NCI-H1436 (cell line): Measurements from ENCODE around the gene GCLC.
"Not testable (repeated sequence)": the region's sequence is repeated elsewhere in the genome, so short reads cannot be mapped to it uniquely, and the experiment has no call there.

Source experiments
- DNase-seq: peaks from one replicate; lab custom pipeline; 2025; lab: John Stamatoyannopoulos, UW

The GCLC gene

DNA sequence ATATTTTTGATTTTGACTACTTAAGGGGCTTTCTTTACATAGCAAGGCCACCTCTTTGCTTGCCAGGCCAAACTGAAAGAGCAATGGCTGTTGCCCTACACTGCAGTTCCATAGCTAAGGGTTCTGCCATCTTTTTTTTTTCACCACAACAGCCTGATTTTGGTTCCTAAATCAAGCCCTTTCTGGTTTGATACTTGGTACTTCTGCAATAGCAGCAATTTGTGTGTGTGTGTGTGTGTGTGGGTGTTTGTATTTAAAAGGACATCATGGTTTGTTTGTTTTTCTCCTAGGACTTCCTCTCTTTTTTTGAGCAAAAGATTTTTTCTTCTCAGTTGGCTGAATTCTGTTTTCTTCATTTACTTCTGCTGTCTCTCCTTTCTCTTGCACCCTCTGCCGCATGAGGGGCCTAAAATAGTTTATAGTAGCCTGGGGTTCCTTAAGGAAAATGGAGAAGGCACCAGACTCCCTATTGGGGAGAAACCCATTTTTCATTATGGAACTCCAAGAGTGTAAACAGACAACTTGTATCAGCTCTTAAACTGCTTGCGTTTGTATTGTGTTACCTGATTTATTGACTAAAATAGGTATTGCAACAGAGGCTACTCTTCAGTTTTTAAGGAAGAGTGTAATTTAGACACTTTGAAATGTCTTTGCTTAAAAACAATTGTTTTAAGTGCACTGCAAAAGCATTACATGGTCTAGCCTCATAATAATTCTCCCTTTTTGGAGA is 12.2 kb upstream of the GCLC start:
- DNase-seq, result no peak

DNA sequence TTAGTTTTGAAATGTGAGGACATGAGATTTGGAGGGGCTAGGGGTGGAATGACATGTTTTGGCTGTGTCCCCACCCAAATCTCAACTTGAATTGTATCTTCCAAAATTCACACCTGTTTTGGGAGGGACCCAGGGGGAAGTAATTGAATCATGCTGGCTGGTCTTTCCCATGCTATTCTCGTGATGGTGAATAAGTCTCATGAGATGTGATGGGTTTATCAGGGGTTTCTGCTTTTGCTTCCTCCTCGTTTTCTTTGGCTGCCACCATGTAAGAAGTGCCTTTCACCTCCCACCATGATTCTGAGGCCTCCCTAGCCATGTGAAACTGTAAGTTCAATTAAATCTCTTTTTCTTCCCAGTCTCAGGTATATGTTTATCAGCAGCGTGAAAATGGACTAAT is 8.7 kb upstream of the GCLC start:
- not testable (repeated sequence) for DNase-seq

DNA sequence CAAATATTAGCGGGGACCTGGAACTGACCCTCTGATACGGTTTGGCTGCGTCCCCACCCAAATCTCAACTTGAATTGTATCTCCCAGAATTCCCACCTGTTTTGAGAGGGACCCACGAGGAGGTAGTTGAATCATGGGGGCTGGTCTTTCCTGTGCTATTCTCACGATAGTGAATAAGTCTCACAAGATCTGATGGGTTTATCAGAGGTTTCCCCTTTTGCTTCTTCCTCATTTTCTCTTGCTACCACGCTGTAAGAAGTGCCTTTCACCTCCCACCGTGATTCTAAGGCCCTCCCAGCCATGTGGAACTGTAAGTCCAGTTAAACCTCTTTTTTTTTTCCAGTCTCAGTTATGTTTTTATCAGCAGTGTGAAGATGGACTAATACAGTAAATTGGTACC is 6.8 kb upstream of the GCLC start:
- not testable (repeated sequence) for DNase-seq

DNA sequence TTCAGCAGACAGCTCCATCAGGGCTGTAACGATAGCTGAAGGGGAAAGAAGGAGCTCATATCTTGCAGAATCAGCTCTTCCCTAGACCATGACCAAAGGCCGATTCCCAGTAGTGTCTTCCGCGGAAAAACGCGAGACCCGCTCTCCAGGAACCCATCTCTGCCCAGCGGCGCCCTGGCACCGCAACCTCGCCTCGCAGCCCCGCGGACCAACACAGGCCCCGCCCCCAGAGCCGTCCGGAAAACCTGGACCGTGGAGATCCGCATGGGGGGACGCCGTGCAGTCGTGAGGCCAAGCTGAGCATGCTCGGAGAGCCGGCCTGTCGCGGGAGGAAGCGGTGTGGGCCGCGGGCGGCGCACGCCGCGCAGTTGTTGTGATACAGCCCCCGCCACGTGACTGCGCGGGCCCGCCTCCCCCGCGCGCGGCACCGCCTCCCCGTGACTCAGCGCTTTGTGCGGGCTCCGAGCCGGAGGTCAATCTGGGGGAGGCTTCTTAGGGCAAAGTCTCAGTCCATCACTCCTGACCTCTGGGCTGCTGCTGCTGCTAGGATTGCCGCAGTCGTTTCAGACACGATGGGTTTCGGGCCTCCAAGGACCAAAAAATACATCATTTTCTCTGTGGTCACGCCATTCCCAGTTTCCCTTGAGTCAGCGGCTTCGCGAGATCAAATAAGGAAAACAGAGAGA is 3.1 kb upstream of the GCLC start:
- DNase-seq, result peak; percentile 86

DNA sequence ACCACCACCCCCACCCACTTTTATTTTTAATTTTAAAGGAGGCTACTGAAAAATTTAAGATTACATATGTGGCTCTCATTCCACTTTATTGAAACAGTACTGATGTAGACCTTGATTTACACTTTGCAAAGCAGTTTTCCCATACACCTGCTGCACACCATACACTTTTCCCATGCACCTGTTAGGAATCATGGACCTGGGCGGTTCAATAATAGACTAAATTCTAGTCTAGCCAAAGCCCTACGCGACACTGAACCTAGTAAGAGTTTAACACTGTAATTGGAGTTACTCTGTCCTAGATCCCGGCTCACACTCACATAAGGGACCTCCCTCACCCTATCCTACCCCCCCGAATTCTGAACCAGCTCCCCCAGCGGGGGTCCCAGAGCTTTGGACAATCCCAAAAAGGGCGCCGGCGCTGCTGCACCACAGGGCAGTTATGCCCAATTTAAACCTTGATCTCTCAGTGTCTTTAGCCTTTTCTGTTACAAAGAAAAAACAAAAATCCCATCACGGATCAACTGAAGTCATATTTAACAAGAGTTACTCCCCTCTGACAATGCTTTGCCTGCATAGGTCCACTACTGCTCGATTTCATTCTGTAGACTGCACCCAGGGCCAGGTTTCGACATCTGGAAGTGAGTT is 2.4 kb upstream of the GCLC start:
- no peak for DNase-seq

DNA sequence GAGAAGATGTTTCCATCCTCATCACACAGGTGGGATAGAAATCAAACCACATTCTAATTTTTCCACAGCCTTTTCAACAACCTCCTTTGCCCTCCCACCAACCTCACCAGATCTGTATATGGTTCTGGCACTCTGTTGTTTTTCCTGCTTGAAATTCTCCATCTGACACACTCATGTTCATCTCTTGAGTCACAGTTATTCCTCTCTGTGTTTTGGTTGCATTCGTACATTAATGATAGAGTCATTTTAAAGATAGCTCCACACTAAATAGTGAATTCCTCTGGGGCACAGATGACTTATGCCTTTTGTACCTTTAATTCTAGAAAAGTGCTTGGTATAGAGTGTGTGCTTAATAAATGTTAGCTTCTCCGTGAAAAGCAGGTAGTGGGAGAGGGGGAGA is 1.4 kb upstream of the GCLC start:
- no peak for DNase-seq

DNA sequence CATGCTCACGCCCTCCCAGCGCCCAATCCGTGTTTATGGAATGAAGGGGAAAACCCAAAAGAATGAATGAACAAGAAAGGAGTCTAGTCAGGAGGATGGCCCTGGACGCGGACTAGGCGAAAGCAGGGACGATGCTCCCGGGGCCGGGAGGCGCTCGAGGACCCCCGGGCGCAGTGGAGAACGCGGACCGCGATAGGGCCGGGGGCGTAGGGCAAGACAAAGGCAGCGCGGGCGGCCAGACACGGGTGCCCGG is 758 bp downstream of the GCLC start:
- DNase-seq, result no peak

DNA sequence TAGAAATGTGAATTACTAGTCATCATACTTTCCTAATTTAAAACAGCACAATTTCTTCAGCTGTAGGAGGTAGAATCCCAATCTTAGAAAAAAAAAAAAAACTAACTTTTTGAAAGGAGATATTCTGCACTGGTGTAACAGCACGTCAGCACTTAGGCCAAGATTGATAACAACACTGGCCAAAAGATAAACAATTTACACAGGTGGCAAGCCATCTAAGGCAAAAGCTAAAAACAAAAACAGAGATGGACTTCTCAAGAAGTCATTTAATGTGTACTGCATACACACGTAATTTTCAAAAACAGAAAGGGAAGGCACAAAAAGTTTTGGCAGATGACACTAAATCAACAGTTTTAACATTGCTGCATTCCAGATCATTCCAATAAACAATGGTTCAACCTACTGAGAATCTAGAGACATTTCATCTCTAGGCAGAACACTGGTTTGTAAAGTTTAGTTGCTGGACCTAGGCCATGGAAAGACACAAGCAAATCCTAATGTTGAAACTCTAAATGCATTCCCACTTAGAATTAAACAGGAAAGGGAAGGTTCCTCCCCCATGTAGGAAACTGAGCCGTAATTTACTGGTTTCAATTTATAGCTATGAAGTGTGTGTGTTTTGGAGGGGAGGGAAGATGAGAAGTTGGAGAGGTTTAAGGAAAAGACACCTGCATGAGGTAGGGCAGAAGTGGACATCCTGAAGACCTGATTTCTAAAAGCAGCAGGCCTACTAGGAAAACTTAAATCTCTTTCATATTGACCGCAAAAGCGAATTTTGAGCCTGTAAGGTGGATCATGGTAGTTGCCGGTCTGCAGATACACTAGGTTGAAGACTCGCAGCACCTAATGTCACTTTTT is 1.3 kb downstream of the GCLC start:
- no peak for DNase-seq

DNA sequence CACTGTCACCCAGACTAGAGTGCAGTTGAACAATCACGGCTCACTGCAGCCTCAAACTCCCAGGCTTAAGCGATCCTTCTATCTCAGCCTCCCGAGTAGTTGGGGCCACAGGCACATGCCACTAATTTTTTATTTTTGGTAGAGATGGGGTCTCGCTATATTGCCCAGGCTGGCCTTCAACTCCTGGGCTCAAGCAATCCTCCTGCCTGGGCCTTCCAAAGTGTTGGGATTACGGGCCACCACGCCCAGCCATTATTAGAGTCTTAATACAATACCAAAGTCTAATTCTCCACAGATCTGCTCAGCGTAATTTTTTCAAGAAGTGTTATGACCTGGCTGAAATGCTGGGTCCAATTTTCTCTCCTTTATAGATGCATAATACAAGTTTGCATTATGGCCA is 3.0 kb downstream of the GCLC start:
- DNase-seq, result no peak

DNA sequence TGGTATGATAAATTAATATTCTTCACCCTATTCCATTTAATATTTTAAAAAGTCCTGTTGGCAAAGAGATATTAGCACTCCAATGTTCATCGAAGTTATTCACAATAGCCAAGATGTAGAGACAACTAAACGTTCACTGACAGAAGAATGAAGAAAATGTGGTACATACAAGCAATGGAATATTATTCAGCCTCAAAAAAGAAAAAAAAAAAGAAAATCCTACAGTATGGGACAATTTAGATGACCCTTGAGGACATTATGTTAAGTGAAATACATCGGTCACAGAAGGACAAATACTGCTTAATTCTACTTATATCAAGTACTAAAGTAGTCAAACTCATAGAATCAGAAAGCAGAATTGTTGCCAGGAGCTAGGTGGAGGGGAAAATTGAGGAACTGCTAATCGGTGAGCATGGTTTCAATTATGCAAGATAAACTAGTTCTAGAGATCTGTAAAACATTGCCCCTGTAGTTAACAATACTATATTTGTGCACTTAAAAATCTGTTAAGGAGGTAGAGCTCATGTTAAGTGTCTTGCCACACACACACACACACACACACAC is 4.7 kb downstream of the GCLC start:
- DNase-seq, result no peak

DNA sequence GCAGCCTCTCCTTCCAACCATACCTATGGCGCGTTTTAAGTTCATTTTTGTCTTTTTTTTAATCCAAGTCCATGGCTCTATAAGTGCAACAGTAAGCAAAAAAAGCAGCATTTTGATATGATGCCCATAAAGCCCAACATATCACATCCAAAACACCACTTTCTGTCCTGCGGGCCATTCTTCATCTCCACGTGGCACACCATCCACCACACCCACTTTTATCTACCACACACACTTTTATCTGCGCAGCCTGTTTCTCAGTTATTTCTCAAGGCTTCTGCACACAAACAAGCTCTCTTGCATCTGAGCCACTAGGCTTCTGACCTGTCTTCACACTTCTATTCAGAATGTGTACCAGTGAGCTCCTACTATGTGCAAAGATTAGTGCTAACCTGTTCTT is 5.3 kb downstream of the GCLC start:
- DNase-seq, result no peak

DNA sequence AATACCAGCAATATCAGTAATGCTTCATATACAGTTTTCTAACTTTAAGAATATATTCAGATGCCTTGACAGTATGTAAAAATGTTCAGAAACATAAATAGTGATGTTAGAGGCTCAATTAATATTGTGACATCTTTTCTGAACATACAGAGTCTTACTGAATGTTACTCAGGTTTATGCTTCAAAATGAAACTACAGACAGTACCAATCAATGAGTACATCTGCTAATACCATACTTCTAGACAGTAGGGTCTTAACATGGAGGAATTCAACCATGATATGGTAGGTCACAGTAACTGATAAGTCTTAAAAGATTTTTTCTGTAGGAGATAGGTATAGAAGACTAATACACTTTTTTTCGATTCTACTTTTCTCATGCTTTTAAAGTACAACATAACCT is 8.3 kb downstream of the GCLC start:
- DNase-seq, result no peak

DNA sequence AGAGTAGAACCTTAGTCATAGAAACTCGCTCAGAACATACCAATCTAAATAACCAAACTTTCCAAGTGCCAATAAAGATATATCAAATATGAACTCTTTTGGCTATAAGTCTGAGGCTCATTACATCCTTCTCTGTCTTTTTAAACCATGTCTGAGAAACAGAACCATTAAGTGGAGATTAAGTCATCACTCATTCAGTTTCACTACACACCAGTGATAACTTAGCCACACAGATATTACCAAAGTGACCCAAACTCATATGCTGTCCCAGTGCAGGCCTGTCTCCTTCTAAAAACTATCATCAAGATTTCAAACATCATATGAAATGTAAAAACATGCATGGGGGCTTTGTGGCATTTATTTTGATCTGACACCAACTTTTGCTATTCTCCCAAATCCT is 12.0 kb downstream of the GCLC start:
- no peak for DNase-seq

DNA sequence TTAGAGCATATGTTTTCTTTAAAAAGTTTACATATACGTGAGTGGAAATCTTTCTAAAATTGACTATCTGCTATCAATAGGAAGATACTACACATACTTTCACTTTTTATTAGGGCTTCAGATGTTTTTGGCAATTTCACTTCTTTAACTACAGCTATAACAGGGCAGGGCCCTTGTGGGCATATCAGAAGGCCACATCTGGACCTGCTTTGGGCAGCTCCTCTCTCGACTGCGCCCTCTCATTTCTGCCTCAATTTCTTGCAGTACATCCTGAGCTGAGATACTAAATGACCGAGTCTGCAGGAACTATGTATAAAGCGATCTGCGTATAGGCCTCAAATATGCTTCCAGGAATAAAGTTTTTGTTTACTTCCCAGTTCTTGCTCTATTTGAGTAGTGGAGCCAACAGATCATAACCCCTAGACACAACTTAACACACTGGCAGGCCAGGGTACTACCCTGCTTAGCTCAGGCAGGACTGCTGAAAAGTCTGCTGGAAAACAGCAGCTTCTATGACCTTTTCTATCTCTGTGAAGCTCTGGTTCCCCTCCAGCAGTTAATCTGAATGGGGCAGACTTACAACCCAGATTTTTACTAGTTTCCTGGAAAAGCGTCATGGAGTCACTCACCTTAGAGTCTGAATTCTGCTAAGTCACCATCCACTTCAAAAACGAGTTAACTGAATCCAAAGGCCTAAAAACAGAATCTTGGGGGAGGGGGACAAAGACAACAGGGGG is 12.7 kb downstream of the GCLC start:
- no peak for DNase-seq

DNA sequence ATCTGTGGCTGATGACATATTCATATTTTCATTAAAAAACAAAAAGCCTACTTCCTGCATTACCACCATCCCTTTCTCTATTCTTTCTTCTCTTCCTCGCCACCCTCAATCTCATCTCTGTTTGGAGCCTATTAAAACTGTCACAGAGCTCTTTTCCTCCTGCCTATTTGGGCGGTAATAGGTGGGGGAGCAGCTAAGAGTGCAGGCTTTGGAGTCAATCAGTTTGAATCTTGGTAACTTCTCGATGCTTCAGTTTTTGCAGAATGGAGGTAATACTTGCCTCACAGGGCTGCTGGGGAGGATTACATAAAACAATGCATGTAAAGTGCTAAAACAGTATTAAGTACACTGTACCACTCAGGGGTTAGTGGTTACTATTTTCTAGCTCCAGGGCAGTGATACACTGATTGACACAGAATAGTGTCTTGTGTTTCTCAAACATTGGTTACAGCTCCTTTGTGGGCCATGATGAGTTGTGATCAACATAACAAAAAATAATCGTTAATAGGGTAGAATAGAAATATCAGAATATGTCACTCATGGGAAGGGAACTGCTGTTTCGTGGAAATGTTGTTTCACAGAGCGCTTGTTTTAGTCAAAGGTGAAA is 14.0 kb downstream of the GCLC start:
- no peak for DNase-seq

DNA sequence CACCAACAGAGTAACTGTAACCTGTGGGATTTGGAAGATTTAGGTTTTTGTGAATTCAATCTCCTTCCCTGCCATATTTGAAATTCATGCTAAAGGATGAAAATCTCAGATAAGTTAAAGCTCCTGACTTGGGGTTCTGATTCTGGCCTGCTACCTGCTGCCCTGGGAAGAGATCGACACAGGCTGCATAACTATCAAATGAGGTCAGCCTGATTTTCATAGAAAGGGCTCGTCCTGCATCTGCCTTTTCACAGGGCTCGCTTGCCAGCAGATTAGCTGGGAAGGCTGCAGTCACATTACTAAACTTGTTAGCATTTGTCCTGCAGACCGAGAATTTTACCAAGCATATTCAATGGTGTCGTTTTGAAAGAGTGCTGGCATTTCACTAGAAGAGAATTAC is 14.6 kb downstream of the GCLC start:
- no peak for DNase-seq

DNA sequence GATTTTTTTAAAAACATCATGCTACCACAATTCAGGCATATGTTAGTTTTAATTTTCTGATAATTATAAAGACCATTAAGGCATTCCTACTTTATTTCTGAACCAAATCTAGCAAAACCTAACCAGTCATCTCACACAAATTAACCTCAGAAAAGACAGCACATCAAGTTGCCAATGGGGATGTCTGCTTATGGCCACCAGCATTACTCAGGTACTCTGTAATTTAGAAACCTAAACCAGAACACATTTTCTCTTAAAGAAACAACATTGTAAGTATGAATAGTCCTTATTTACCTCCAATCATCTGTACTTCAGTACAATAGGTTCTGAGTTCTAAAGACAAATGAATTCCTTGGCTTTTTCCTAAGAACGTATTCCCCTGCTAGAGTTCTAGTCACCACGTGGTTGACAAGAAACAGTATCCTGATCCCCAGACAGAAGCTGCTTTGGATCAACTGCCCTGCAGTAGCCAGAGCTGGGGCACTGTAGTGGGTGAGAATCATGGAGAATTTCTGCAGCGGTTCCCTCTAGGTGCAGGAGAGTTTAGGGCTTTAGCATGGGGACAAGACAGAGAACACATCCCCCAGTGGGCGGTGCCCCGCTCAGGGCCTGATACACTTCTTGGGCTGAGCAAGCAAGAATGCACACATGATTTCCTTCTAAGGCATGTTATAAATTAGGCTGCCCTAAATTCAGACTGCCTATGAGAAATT is 15.4 kb downstream of the GCLC start:
- no peak for DNase-seq

DNA sequence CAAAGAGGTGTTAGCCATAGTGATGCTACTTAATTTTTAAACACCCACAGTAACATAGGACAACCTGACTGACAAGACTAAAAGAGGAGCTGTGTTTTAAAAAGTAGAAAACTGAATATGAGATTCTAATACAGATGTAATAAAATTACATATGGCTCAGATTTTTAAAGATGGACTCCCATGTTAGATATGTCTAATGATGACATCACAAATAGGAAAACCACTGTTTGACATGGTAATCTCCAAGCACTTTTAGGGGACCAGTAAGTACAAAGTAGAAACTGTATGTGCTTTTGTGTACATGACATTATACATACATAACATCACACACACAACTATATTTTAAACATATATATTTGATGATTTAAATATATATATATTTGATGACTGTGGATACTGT is 16.8 kb downstream of the GCLC start:
- no peak for DNase-seq

DNA sequence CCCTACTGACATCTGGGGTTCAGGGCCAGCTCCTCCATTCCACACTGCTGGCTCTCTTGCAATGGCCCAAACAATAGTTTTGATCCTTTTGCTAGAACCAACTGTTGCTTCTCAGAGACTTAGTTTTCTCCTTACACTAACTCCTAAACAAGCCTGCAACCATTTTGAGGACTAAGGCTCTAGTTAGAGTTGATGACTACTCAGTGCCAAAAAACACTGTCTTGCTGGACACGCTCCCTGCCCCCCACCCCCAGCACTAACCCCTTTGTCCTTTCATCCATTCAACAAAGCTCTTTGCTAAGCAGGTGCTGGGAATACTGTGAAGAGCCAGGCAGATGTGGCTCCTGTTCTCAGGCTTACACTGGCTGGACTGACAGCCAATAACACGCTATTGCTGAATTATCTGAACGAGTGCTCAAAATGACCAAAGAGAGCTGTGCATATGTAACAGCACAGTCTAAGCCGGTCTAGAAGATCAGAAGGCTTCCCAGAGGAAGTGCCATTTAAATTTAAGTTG is 17.6 kb downstream of the GCLC start:
- no peak for DNase-seq

DNA sequence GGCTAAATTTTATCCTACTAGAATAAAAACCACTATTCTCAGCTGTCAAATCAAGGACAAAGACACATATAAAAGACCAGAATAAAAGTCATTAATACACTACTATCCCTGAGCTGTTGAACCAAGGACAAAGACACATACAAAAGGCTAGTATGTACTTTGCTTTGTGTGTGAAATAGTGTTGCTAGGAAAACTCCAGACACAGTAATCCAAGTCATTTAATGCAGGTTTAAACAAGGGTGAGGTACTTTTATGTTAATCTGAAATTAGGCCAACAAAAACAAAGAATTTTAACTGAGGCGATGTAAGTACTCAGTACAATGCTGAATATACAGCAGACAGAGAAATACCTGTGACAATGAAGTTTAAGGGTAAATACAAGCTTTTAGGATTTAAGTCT is 18.9 kb downstream of the GCLC start:
- DNase-seq, result no peak

DNA sequence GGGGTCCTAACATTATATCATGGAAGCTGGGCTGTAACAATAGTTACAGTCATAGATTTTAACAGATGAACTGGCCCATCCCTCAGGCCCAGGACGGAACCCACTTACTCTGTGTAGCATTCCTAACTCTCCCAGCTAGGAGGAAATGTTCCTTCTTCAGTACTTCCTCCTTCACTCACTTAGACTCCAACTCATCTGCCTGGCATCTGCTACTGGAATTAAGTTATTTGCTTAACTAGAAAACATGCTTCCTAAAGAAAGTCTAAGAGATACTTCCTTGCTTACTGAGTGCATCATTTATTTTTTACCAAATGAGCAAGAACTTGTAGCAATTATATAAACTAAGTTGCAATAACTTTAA is 20.5 kb downstream of the GCLC start:
- no peak for DNase-seq
